Endothelial cell (in vitro differentiated cells): Measurements from ENCODE around the gene PRDM5. TPM values are rescaled to one million over a fixed set of nuclear protein-coding genes. Genes with fewer than 3 reads are reported as not detected.

Source experiments
- DNase-seq: peaks from one replicate; pipeline ENCODE4 v3.0.0; 2021; ENCODE audit warnings: low spot score
- H3K27ac Mint-ChIP-seq: one replicate; pipeline ENCODE4 v1.8.0; 2021; ENCODE audit warnings: mixed read lengths, inconsistent platforms; ENCODE audit not compliant: unreplicated experiment
- H3K27me3 Mint-ChIP-seq: one replicate; pipeline ENCODE4 v1.8.0; 2021; ENCODE audit warnings: mild to moderate bottlenecking, moderate library complexity, mixed read lengths, inconsistent platforms; ENCODE audit not compliant: unreplicated experiment
- H3K36me3 Mint-ChIP-seq: one replicate; pipeline ENCODE4 v1.8.0; 2021; ENCODE audit warnings: mild to moderate bottlenecking, low read depth, mixed read lengths, inconsistent platforms; ENCODE audit not compliant: unreplicated experiment
- H3K4me1 Mint-ChIP-seq: one replicate; pipeline ENCODE4 v1.8.0; 2021; ENCODE audit warnings: mild to moderate bottlenecking, mixed read lengths, inconsistent platforms; ENCODE audit not compliant: unreplicated experiment
- H3K4me3 Mint-ChIP-seq: one replicate; pipeline ENCODE4 v1.8.0; 2021; ENCODE audit warnings: mild to moderate bottlenecking, mixed read lengths, inconsistent platforms; ENCODE audit not compliant: unreplicated experiment
- H3K9me3 Mint-ChIP-seq: one replicate; pipeline ENCODE4 v1.8.0; 2021; ENCODE audit warnings: mixed read lengths, inconsistent platforms; ENCODE audit not compliant: unreplicated experiment
- CTCF ChIP-seq: fragments of 200-600 bp; sonication (generic); IDR thresholded peaks from one replicate; pipeline ENCODE4 v1.5.0; 2021; ENCODE audit warnings: antibody characterized with exemption; ENCODE audit not compliant: unreplicated experiment
- total RNA-seq: library from RNA; stranded (reverse); fragmentation: NEBNext Ultra II Directional; extraction: Animal tissue kit (Norgen Biotek cat#: 25700); gene quantifications from one replicate; pipeline ENCODE4 v1.2.1, GENCODE V29; 2021; ENCODE audit not compliant: unreplicated experiment

Gene PRDM5
- total RNA-seq, 1 donor from 2014 or later: 17.0 TPM

GRCh38 chr4:120844528-120844921 lies 78.0 kb downstream of the PRDM5 start:
- Mint-ChIP-seq H3K27me3 (no peaks in the 10 kb centered on the region), H3K4me3 (no peak overlapping the region), H3K9me3 (no peaks in the 10 kb centered on the region), H3K36me3 (no peaks in the 10 kb centered on the region), H3K27ac (no peak overlapping the region), H3K4me1 (no peaks in the 10 kb centered on the region)
- no peak for DNase-seq
- TF ChIP-seq CTCF: no peak

GRCh38 chr4:120843849-120844527 lies 78.5 kb downstream of the PRDM5 start:
- Mint-ChIP-seq H3K27me3 (no peaks in the 10 kb centered on the region), H3K9me3 (no peaks in the 10 kb centered on the region), H3K27ac (no peak overlapping the region), H3K4me1 (no peaks in the 10 kb centered on the region), H3K4me3 (no peak overlapping the region), H3K36me3 (no peaks in the 10 kb centered on the region)
- DNase-seq: peak; percentile 54
- peak; percentile 33 for TF ChIP-seq CTCF

- Mint-ChIP-seq H3K27ac (no peak overlapping the region), H3K4me1 (no peaks in the 10 kb centered on the region), H3K4me3 (no peak overlapping the region), H3K9me3 (no peaks in the 10 kb centered on the region), H3K36me3 (peaks cover 5% of the 10 kb centered on the region), H3K27me3 (peaks cover 3% of the 10 kb centered on the region)
- no peak for DNase-seq
- no peak for TF ChIP-seq CTCF
Observed at GRCh38 chr4:120842031-120842430, 80.5 kb downstream of the PRDM5 start.

GRCh38 chr4:120841580-120841979 lies 80.9 kb downstream of the PRDM5 start:
- no peak overlapping the region for H3K4me3 Mint-ChIP-seq
- H3K36me3 Mint-ChIP-seq: peaks cover 5% of the 10 kb centered on the region
- no peak for DNase-seq
- no peak for TF ChIP-seq CTCF
- H3K27me3 Mint-ChIP-seq: peaks cover 3% of the 10 kb centered on the region
- H3K27ac Mint-ChIP-seq: no peak overlapping the region
- no peaks in the 10 kb centered on the region for H3K9me3 Mint-ChIP-seq
- H3K4me1 Mint-ChIP-seq: no peaks in the 10 kb centered on the region

GRCh38 chr4:120839974-120840751 lies 82.4 kb downstream of the PRDM5 start:
- Mint-ChIP-seq H3K4me1 (no peaks in the 10 kb centered on the region), H3K36me3 (peaks cover 8% of the 10 kb centered on the region), H3K27ac (no peak overlapping the region), H3K27me3 (peaks cover 3% of the 10 kb centered on the region), H3K9me3 (no peaks in the 10 kb centered on the region), H3K4me3 (no peak overlapping the region)
- no peak for DNase-seq
- no peak for TF ChIP-seq CTCF
